WTC11 (cell line): Measurements from ENCODE around the gene CBR1. TPM values are rescaled to one million over a fixed set of nuclear protein-coding genes. Genes with fewer than 3 reads are reported as not detected.

Experiments used
- ATAC-seq: fragments of 200-7000 bp; cut with Tn5 transposase; 2 replicates; pipeline ENCODE4 v1.10.0; 2021; ENCODE audit warnings: mild to moderate bottlenecking, moderate library complexity
- CTCF ChIA-PET: fragments of 300-600 bp; sonication (Branson Sonifier 250); formaldehyde crosslinking; loops from one replicate; lab custom pipeline; 2021; ENCODE audit warnings: antibody characterized with exemption; lab: Charles Lee
- POLR2A ChIA-PET: fragments of 350-600 bp; sonication (Branson Sonifier 250); formaldehyde crosslinking; loops from one replicate; lab custom pipeline; 2021; ENCODE audit warnings: antibody characterized with exemption; lab: Charles Lee
- DNase-seq: peaks from one replicate; pipeline ENCODE4 v3.0.0; 2021; ENCODE audit warnings: low spot score
- H3K27ac Mint-ChIP-seq: 2 replicates; pipeline ENCODE4 v1.8.0; 2021; ENCODE audit warnings: mixed read lengths
- H3K27me3 Mint-ChIP-seq: 2 replicates; pipeline ENCODE4 v1.8.0; 2021; ENCODE audit warnings: low read depth, mild to moderate bottlenecking, moderate library complexity, mixed read lengths
- H3K36me3 Mint-ChIP-seq: 2 replicates; pipeline ENCODE4 v1.8.0; 2021; ENCODE audit warnings: mixed read lengths
- H3K4me1 Mint-ChIP-seq: 2 replicates; pipeline ENCODE4 v1.8.0; 2022; ENCODE audit warnings: mixed read lengths
- H3K4me3 Mint-ChIP-seq: 2 replicates; pipeline ENCODE4 v1.8.0; 2021; ENCODE audit warnings: mild to moderate bottlenecking, moderate library complexity, mixed read lengths
- H3K9me3 Mint-ChIP-seq: 2 replicates; pipeline ENCODE4 v1.8.0; 2021; ENCODE audit warnings: mixed read lengths
- CREB1 ChIP-seq: sonication (generic); formaldehyde crosslinking; IDR thresholded peaks from 2 replicates; pipeline ENCODE4 v1.8.0; 2023; ENCODE audit warnings: mild to moderate bottlenecking, missing genetic modification reagents
- ELF4 ChIP-seq: sonication (generic); formaldehyde crosslinking; IDR thresholded peaks from 2 replicates; pipeline ENCODE4 v1.8.1; 2022; ENCODE audit warnings: low read depth, mild to moderate bottlenecking, moderate library complexity, missing genetic modification reagents
- GRHL2 ChIP-seq: fragments of 250-450 bp; sonication (Bioruptor Pico); IDR thresholded peaks from 2 replicates; pipeline ENCODE4 v1.8.0; 2022; ENCODE audit warnings: mild to moderate bottlenecking, moderate library complexity; ENCODE audit not compliant: insufficient replicate concordance, severe bottlenecking
- MXD4 ChIP-seq: fragments of 250-450 bp; sonication (Bioruptor Pico); IDR thresholded peaks from 2 replicates; pipeline ENCODE4 v1.8.0; 2021; ENCODE audit warnings: mild to moderate bottlenecking, moderate library complexity, borderline replicate concordance
- MYBL2 ChIP-seq: sonication (generic); formaldehyde crosslinking; IDR thresholded peaks from 2 replicates; pipeline ENCODE4 v1.8.1; 2023; ENCODE audit warnings: mild to moderate bottlenecking, moderate library complexity, missing genetic modification reagents
- OVOL2 ChIP-seq: fragments of 250-450 bp; sonication (Bioruptor Pico); IDR thresholded peaks from 2 replicates; pipeline ENCODE4 v1.9.0; 2021; ENCODE audit warnings: mild to moderate bottlenecking, borderline replicate concordance
- TP53 ChIP-seq: sonication (generic); formaldehyde crosslinking; IDR thresholded peaks from 2 replicates; pipeline ENCODE4 v1.8.1; 2023; ENCODE audit warnings: mild to moderate bottlenecking, missing genetic modification reagents
- ZNF121 ChIP-seq: sonication (generic); formaldehyde crosslinking; IDR thresholded peaks from 2 replicates; pipeline ENCODE4 v1.8.0; 2023; ENCODE audit warnings: missing genetic modification reagents
- ZNF232 ChIP-seq: sonication (generic); formaldehyde crosslinking; IDR thresholded peaks from 2 replicates; pipeline ENCODE4 v1.8.0; 2022; ENCODE audit warnings: mild to moderate bottlenecking, missing genetic modification reagents
- ZNF317 ChIP-seq: sonication (generic); formaldehyde crosslinking; IDR thresholded peaks from 2 replicates; pipeline ENCODE4 v1.8.1; 2023; ENCODE audit warnings: low read depth, mild to moderate bottlenecking, moderate library complexity, missing genetic modification reagents, borderline replicate concordance
- total RNA-seq: library from RNA; stranded (reverse); gene quantifications from 3 replicates; pipeline ENCODE4 v1.2.3, GENCODE V29; 2021
- TF ChIP-seq, protein P1 (sequence below): fragments of 250-450 bp; sonication (Bioruptor Pico); IDR thresholded peaks from 2 replicates; pipeline ENCODE4 v1.8.0; 2021; ENCODE audit warnings: mild to moderate bottlenecking
- TF ChIP-seq, protein P2 (sequence below): sonication (generic); formaldehyde crosslinking; conservative IDR thresholded peaks from 2 replicates; pipeline ENCODE4 v1.8.1; 2023; ENCODE audit warnings: mild to moderate bottlenecking, low read depth, missing genetic modification reagents, moderate library complexity
- TF ChIP-seq, protein P3 (sequence below): sonication (generic); formaldehyde crosslinking; IDR thresholded peaks from 2 replicates; pipeline ENCODE4 v1.8.0; 2023; ENCODE audit warnings: mild to moderate bottlenecking, missing genetic modification reagents
- TF ChIP-seq, protein P4 (sequence below): sonication (generic); formaldehyde crosslinking; IDR thresholded peaks from 2 replicates; pipeline ENCODE4 v1.8.0; 2022; ENCODE audit warnings: mild to moderate bottlenecking, missing genetic modification reagents
- TF ChIP-seq, protein P5 (sequence below): sonication (generic); formaldehyde crosslinking; IDR thresholded peaks from 2 replicates; pipeline ENCODE4 v1.8.1; 2022; ENCODE audit warnings: mild to moderate bottlenecking, missing genetic modification reagents, moderate library complexity, borderline replicate concordance

CBR1 gene
- total RNA-seq, 1 experiment from 2014 or later, result 167 TPM

DNA sequence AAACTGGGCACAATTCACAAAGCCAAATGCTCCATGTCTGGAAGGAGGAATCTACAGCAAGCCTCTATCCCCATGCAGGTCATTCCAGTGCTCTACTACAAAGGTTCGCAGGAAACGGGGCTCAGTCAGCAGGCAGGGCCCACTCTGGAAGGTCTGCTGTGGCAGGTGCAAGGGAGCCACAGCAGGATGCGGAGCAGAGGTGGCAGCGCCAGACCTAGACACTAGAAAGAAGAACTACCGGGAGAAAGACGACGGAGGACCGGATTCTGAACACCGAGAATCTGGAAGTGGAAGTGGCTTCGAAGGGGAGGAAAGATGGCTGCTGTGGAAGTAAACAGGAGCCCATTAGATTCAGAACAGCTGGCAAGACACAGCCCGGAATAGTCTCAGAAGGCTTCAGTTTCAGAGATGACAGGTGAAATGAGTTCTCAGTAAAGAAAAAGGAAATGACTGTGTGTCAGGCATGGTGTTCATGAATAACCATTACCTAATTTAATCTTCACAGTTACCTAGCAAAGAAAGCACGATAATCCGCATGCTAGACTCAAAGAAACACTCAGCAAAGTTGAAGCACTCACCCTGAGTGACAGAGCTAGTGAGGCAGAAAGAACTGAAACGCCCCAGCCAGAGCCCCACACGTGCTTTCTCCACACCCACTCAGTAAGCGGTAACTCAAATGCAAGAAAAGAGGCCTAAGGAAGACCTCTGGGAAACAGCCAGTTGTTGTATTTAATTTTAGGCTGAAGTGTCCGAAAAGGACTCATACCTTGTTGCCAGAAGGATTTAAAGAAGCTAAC lies 30.9 kb upstream of the CBR1 start:
- Mint-ChIP-seq H3K9me3 (no peaks in the 10 kb centered on the region), H3K27me3 (no peaks in the 10 kb centered on the region), H3K27ac (peak overlapping the region; percentile 80), H3K36me3 (peaks cover 76% of the 10 kb centered on the region), H3K4me1 (peaks cover 38% of the 10 kb centered on the region), H3K4me3 (no peak overlapping the region)
- POLR2A ChIA-PET, result interaction anchor here (0.6 kb wide), 1 partner anchor 50 kb away, joined by 3 read pairs; no protein-coding TSS in a partner anchor
- DNase-seq (no peak), ATAC-seq (no peak)
- TF ChIP-seq ZNF232 (CRISPR knock-in tag) (no peak), OVOL2 (CRISPR knock-in tag) (no peak), TP53 (CRISPR knock-in tag) (no peak), ZNF121 (CRISPR knock-in tag) (no peak), ZNF317 (CRISPR knock-in tag) (no peak), CREB1 (CRISPR knock-in tag) (no peak), GRHL2 (no peak), ELF4 (no peak), MYBL2 (CRISPR knock-in tag) (no peak), MXD4 (CRISPR knock-in tag) (no peak)
- TF ChIP-seq, protein P1, sequence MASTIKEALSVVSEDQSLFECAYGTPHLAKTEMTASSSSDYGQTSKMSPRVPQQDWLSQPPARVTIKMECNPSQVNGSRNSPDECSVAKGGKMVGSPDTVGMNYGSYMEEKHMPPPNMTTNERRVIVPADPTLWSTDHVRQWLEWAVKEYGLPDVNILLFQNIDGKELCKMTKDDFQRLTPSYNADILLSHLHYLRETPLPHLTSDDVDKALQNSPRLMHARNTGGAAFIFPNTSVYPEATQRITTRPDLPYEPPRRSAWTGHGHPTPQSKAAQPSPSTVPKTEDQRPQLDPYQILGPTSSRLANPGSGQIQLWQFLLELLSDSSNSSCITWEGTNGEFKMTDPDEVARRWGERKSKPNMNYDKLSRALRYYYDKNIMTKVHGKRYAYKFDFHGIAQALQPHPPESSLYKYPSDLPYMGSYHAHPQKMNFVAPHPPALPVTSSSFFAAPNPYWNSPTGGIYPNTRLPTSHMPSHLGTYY (CRISPR knock-in tag), result no peak
- TF ChIP-seq, protein P2, sequence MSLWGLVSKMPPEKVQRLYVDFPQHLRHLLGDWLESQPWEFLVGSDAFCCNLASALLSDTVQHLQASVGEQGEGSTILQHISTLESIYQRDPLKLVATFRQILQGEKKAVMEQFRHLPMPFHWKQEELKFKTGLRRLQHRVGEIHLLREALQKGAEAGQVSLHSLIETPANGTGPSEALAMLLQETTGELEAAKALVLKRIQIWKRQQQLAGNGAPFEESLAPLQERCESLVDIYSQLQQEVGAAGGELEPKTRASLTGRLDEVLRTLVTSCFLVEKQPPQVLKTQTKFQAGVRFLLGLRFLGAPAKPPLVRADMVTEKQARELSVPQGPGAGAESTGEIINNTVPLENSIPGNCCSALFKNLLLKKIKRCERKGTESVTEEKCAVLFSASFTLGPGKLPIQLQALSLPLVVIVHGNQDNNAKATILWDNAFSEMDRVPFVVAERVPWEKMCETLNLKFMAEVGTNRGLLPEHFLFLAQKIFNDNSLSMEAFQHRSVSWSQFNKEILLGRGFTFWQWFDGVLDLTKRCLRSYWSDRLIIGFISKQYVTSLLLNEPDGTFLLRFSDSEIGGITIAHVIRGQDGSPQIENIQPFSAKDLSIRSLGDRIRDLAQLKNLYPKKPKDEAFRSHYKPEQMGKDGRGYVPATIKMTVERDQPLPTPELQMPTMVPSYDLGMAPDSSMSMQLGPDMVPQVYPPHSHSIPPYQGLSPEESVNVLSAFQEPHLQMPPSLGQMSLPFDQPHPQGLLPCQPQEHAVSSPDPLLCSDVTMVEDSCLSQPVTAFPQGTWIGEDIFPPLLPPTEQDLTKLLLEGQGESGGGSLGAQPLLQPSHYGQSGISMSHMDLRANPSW (CRISPR knock-in tag), result no peak
- TF ChIP-seq, protein P3, sequence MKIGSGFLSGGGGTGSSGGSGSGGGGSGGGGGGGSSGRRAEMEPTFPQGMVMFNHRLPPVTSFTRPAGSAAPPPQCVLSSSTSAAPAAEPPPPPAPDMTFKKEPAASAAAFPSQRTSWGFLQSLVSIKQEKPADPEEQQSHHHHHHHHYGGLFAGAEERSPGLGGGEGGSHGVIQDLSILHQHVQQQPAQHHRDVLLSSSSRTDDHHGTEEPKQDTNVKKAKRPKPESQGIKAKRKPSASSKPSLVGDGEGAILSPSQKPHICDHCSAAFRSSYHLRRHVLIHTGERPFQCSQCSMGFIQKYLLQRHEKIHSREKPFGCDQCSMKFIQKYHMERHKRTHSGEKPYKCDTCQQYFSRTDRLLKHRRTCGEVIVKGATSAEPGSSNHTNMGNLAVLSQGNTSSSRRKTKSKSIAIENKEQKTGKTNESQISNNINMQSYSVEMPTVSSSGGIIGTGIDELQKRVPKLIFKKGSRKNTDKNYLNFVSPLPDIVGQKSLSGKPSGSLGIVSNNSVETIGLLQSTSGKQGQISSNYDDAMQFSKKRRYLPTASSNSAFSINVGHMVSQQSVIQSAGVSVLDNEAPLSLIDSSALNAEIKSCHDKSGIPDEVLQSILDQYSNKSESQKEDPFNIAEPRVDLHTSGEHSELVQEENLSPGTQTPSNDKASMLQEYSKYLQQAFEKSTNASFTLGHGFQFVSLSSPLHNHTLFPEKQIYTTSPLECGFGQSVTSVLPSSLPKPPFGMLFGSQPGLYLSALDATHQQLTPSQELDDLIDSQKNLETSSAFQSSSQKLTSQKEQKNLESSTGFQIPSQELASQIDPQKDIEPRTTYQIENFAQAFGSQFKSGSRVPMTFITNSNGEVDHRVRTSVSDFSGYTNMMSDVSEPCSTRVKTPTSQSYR (CRISPR knock-in tag), result no peak
- TF ChIP-seq, protein P4, sequence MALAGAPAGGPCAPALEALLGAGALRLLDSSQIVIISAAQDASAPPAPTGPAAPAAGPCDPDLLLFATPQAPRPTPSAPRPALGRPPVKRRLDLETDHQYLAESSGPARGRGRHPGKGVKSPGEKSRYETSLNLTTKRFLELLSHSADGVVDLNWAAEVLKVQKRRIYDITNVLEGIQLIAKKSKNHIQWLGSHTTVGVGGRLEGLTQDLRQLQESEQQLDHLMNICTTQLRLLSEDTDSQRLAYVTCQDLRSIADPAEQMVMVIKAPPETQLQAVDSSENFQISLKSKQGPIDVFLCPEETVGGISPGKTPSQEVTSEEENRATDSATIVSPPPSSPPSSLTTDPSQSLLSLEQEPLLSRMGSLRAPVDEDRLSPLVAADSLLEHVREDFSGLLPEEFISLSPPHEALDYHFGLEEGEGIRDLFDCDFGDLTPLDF (CRISPR knock-in tag), result no peak
- TF ChIP-seq, protein P5, sequence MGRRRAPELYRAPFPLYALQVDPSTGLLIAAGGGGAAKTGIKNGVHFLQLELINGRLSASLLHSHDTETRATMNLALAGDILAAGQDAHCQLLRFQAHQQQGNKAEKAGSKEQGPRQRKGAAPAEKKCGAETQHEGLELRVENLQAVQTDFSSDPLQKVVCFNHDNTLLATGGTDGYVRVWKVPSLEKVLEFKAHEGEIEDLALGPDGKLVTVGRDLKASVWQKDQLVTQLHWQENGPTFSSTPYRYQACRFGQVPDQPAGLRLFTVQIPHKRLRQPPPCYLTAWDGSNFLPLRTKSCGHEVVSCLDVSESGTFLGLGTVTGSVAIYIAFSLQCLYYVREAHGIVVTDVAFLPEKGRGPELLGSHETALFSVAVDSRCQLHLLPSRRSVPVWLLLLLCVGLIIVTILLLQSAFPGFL (CRISPR knock-in tag), result no peak
- CTCF ChIA-PET, result interaction anchor here (0.8 kb wide), 1 partner anchor 66 kb away, joined by 3 read pairs; no protein-coding TSS in a partner anchor
